ENCODE results near the gene MTFMT. TPM values are rescaled to one million over a fixed set of nuclear protein-coding genes. Genes with fewer than 3 reads are reported as not detected.

MTFMT gene
- total and polyA plus RNA-seq, 2 experiments from 2014 or later, result 19.0 to 36.0 TPM

DNA sequence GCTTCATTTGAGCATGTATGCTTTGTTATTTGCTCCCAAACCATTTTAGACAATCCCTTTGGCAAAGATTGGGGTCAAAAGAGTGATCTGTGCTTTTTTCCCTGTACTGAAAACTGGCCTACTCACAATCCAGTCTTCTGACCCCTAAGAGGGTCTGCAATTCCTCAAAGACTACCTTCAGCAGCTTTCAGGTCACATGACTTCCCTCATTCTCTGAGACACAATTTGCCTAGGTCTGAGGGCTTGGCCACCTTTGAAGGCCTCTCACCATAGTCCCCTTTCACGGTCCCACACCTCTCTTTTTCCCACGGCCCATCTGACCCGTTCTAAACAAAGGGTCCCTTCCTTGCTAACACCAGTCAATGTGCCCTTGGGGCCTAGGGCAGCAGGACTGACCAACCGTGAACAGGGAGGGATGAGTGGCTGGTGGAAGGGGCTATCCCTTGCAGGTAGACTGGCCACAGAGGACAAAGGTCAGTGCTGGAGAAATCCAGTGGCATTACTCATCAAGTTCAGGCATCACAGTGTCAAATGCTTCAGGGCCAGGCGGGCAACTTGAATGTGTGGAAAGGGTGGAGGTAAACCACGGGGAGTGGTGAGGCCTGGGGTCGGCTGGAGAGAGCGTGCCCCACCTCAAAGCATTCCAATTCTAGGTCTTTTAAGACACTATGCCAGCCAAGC is 27.6 kb upstream of the MTFMT start:
- Mint-ChIP-seq H3K36me3 (ENCODE audit: low read depth) (peaks cover 2% of the 10 kb centered on the region; the same call in 1 of the 3 replicates), H3K9me3 (no peaks in the 10 kb centered on the region), H3K4me3 (no peak overlapping the region), H3K27ac (no peak overlapping the region), H3K27me3 (ENCODE audit: insufficient read depth, low read depth, poor library complexity) (peaks cover 4% of the 10 kb centered on the region), H3K4me1 (no peaks in the 10 kb centered on the region; the same call in 2 of the 3 replicates)
- H3K36me3 ChIP-seq (ENCODE audit: insufficient read depth), result no peaks in the 10 kb centered on the region
- H4K20me1 ChIP-seq (replicated peaks; ENCODE audit: insufficient read depth), result no peaks in the 10 kb centered on the region
- no peaks in the 10 kb centered on the region for H3K79me2 ChIP-seq (replicated peaks; ENCODE audit: insufficient read depth)
- H3K4me1 ChIP-seq (ENCODE audit: insufficient read depth), result no peaks in the 10 kb centered on the region
- H2AFZ ChIP-seq, result no peak overlapping the region
- H3K9me2 ChIP-seq (ENCODE audit: insufficient read depth), result no peaks in the 10 kb centered on the region
- no peak overlapping the region for H3K27ac ChIP-seq (ENCODE audit: low read depth)
- H3K4me3 ChIP-seq, result no peak overlapping the region
- TF ChIP-seq POLR2AphosphoS5 (IDR thresholded peaks at IDR 0.05; ENCODE audit: low read depth), result no peak
- no peak for TF ChIP-seq ZNF331 (CRISPR knock-in tag; IDR thresholded peaks at IDR 0.05; ENCODE audit: low read depth)
- H3K4me2 ChIP-seq, result no peak overlapping the region
- no peaks in the 10 kb centered on the region for H3F3A ChIP-seq (replicated peaks; ENCODE audit: low read depth)
- H3K27me3 ChIP-seq (ENCODE audit: insufficient read depth), result no peaks in the 10 kb centered on the region
- DNase-seq (ENCODE audit: low spot score) (no peak), ATAC-seq (no peak)

DNA sequence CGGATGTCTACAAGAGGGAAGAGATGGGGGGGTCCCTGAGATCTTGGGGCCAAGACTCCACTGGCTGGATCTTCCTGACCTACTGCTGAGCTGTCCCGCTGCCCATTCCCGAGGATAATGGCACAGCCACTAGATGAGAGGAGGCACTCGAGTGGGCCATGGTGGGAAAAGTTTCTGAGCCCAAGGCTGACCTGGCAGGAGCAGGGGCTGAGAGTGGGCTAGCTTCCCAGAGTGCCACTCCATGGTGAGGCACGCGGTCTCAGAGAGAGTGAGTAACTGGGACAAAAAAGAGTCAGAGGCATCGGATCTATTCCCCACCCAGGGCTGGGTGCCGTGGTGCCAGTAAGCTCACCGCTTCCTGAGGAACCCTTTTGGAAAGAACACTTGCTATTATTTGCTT is 26.7 kb upstream of the MTFMT start:
- Histone ChIP-seq H3K27me3 (ENCODE audit: insufficient read depth) (no peaks in the 10 kb centered on the region), H2AFZ (no peak overlapping the region), H4K20me1 (replicated peaks; ENCODE audit: insufficient read depth) (no peaks in the 10 kb centered on the region), H3K4me1 (ENCODE audit: insufficient read depth) (no peaks in the 10 kb centered on the region), H3K36me3 (ENCODE audit: insufficient read depth) (no peaks in the 10 kb centered on the region), H3F3A (replicated peaks; ENCODE audit: low read depth) (no peaks in the 10 kb centered on the region), H3K9me2 (ENCODE audit: insufficient read depth) (no peaks in the 10 kb centered on the region), H3K27ac (ENCODE audit: low read depth) (no peak overlapping the region), H3K4me3 (no peak overlapping the region), H3K4me2 (no peak overlapping the region), H3K79me2 (replicated peaks; ENCODE audit: insufficient read depth) (no peaks in the 10 kb centered on the region)
- no peaks in the 10 kb centered on the region for H3K9me3 Mint-ChIP-seq
- H3K4me3 Mint-ChIP-seq, result no peak overlapping the region
- H3K4me1 Mint-ChIP-seq, result no peaks in the 10 kb centered on the region; the same call in 2 of the 3 replicates
- H3K27me3 Mint-ChIP-seq (ENCODE audit: insufficient read depth, low read depth, poor library complexity), result peaks cover 4% of the 10 kb centered on the region
- ATAC-seq, result no peak
- no peak for DNase-seq (ENCODE audit: low spot score)
- H3K36me3 Mint-ChIP-seq (ENCODE audit: low read depth), result peaks cover 2% of the 10 kb centered on the region; the same call in 1 of the 3 replicates
- H3K27ac Mint-ChIP-seq, result no peak overlapping the region
- TF ChIP-seq, protein P1, sequence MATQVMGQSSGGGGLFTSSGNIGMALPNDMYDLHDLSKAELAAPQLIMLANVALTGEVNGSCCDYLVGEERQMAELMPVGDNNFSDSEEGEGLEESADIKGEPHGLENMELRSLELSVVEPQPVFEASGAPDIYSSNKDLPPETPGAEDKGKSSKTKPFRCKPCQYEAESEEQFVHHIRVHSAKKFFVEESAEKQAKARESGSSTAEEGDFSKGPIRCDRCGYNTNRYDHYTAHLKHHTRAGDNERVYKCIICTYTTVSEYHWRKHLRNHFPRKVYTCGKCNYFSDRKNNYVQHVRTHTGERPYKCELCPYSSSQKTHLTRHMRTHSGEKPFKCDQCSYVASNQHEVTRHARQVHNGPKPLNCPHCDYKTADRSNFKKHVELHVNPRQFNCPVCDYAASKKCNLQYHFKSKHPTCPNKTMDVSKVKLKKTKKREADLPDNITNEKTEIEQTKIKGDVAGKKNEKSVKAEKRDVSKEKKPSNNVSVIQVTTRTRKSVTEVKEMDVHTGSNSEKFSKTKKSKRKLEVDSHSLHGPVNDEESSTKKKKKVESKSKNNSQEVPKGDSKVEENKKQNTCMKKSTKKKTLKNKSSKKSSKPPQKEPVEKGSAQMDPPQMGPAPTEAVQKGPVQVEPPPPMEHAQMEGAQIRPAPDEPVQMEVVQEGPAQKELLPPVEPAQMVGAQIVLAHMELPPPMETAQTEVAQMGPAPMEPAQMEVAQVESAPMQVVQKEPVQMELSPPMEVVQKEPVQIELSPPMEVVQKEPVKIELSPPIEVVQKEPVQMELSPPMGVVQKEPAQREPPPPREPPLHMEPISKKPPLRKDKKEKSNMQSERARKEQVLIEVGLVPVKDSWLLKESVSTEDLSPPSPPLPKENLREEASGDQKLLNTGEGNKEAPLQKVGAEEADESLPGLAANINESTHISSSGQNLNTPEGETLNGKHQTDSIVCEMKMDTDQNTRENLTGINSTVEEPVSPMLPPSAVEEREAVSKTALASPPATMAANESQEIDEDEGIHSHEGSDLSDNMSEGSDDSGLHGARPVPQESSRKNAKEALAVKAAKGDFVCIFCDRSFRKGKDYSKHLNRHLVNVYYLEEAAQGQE (IDR thresholded peaks at IDR 0.05; ENCODE audit: unreplicated experiment), result no peak
- TF ChIP-seq STAT1 (IDR thresholded peaks at IDR 0.05; ENCODE audit: unreplicated experiment) (no peak), EZH2 (IDR thresholded peaks at IDR 0.05; ENCODE audit: low read depth, unreplicated experiment) (no peak), POLR2AphosphoS5 (IDR thresholded peaks at IDR 0.05; ENCODE audit: low read depth) (no peak), NANOG (IDR thresholded peaks at IDR 0.05; ENCODE audit: borderline replicate concordance) (no peak), EZH2phosphoT487 (IDR thresholded peaks at IDR 0.05; ENCODE audit: unreplicated experiment) (no peak), ZNF331 (CRISPR knock-in tag; IDR thresholded peaks at IDR 0.05; ENCODE audit: low read depth) (no peak), JUNB (IDR thresholded peaks at IDR 0.05; ENCODE audit: unreplicated experiment) (no peak)
- TF ChIP-seq, protein P2, sequence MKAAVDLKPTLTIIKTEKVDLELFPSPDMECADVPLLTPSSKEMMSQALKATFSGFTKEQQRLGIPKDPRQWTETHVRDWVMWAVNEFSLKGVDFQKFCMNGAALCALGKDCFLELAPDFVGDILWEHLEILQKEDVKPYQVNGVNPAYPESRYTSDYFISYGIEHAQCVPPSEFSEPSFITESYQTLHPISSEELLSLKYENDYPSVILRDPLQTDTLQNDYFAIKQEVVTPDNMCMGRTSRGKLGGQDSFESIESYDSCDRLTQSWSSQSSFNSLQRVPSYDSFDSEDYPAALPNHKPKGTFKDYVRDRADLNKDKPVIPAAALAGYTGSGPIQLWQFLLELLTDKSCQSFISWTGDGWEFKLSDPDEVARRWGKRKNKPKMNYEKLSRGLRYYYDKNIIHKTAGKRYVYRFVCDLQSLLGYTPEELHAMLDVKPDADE (IDR thresholded peaks at IDR 0.05), result no peak
- TF ChIP-seq, protein P3, sequence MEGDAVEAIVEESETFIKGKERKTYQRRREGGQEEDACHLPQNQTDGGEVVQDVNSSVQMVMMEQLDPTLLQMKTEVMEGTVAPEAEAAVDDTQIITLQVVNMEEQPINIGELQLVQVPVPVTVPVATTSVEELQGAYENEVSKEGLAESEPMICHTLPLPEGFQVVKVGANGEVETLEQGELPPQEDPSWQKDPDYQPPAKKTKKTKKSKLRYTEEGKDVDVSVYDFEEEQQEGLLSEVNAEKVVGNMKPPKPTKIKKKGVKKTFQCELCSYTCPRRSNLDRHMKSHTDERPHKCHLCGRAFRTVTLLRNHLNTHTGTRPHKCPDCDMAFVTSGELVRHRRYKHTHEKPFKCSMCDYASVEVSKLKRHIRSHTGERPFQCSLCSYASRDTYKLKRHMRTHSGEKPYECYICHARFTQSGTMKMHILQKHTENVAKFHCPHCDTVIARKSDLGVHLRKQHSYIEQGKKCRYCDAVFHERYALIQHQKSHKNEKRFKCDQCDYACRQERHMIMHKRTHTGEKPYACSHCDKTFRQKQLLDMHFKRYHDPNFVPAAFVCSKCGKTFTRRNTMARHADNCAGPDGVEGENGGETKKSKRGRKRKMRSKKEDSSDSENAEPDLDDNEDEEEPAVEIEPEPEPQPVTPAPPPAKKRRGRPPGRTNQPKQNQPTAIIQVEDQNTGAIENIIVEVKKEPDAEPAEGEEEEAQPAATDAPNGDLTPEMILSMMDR (conservative IDR thresholded peaks at IDR 0.05; ENCODE audit: low read depth in 2 of 2), result no peak
